Endothelial cell of umbilical vein (primary cell): ENCODE data around the gene APCDD1L. TPM values are rescaled to one million over a fixed set of nuclear protein-coding genes. Genes with fewer than 3 reads are reported as not detected.

Experiments used
- BruUV-seq: library from RNA; stranded (reverse); fragments of 400-500 nt; replicated peaks from 2 replicates; lab custom pipeline; 2021; lab: Mats Ljungman, UMichigan
- CTCF ChIA-PET: fragments of 300-600, 350-600 bp; sonication (Branson Sonifier 250); formaldehyde crosslinking; loops from one replicate; lab custom pipeline; 2021; ENCODE audit warnings: antibody characterized with exemption, inconsistent platforms; lab: Charles Lee
- POLR2A ChIA-PET: fragments of 300-600, 350-600 bp; sonication (Branson Sonifier 250); formaldehyde crosslinking; loops from one replicate; lab custom pipeline; 2021; ENCODE audit warnings: antibody characterized with exemption, inconsistent platforms; lab: Charles Lee
- DNase-seq: peaks from one replicate; pipeline ENCODE4 v3.0.0-alpha.2; 2011; ENCODE audit warnings: low read depth, low spot score
- FAIRE-seq: peaks from 2 replicates; lab custom pipeline; 2011; peaks lifted over from hg19 to GRCh38; lab: Jason Lieb, UNC
- H2AFZ ChIP-seq: 2 replicates; pipeline ENCODE4 v1.6.0; 2012; ENCODE audit warnings: low read depth, low read length, control low read depth, inconsistent platforms
- H3K27ac ChIP-seq: 2 replicates; pipeline ENCODE4 v1.5.1; 2011; ENCODE audit warnings: low read depth, mild to moderate bottlenecking, control low read depth, low read length, moderate library complexity; ENCODE audit not compliant: insufficient read depth
- H3K27me3 ChIP-seq, 2 experiments: 2 replicates each; pipeline versions ENCODE4 v1.6.0 to v1.6.1; 2011; ENCODE audit warnings: low read length in 2 of 2, mixed read lengths in 1 of 2; ENCODE audit not compliant: control insufficient read depth in 2 of 2, insufficient read depth in 2 of 2
- H3K36me3 ChIP-seq, 2 experiments: 2 replicates in 1 of 2; 3 replicates in 1 of 2; pipeline ENCODE4 v1.5.1; 2011; ENCODE audit warnings: low read length in 2 of 2, mild to moderate bottlenecking in 1 of 2, moderate library complexity in 1 of 2; ENCODE audit not compliant: control insufficient read depth in 2 of 2, insufficient read depth in 2 of 2; ENCODE audit errors: extremely low read depth in 1 of 2
- H3K4me1 ChIP-seq: 3 replicates; pipeline ENCODE4 v1.5.1; 2011; ENCODE audit warnings: mild to moderate bottlenecking, low read length; ENCODE audit not compliant: control insufficient read depth, insufficient read depth; ENCODE audit errors: extremely low read depth
- H3K4me2 ChIP-seq: 2 replicates; pipeline ENCODE4 v1.6.1; 2011; ENCODE audit warnings: low read length, control low read depth, mixed read lengths; ENCODE audit not compliant: insufficient read depth
- H3K4me3 ChIP-seq, 3 experiments: fragments of 200-600 bp in 1 of 3; sonication (generic), shearing (Covaris generic) in 1 of 3; replicated peaks in 1 of 3; 2 replicates each; pipeline ENCODE4 v1.5.1; 2011 to 2016; ENCODE audit warnings: control low read depth in 3 of 3, low read length in 3 of 3, mild to moderate bottlenecking in 2 of 3, inconsistent platforms in 1 of 3, low read depth in 1 of 3, moderate library complexity in 1 of 3; ENCODE audit not compliant: insufficient read depth in 1 of 3
- H3K79me2 ChIP-seq: 2 replicates; pipeline ENCODE4 v1.6.0; 2012; ENCODE audit warnings: low read length, inconsistent platforms; ENCODE audit not compliant: control insufficient read depth, insufficient read depth
- H3K9ac ChIP-seq: replicated peaks from 2 replicates; pipeline ENCODE3; 2011; ENCODE audit warnings: low read length, control low read depth; ENCODE audit not compliant: insufficient read depth; ENCODE audit errors: extremely low read depth
- H3K9me1 ChIP-seq: replicated peaks from 3 replicates; pipeline ENCODE4 v1.6.0; 2011; ENCODE audit warnings: mild to moderate bottlenecking, low read length; ENCODE audit not compliant: control insufficient read depth, insufficient read depth; ENCODE audit errors: extremely low read depth
- H3K9me3 ChIP-seq: replicated peaks from 2 replicates; pipeline ENCODE4 v1.5.1; 2012; ENCODE audit warnings: low read length, inconsistent platforms; ENCODE audit not compliant: control insufficient read depth, insufficient read depth
- H4K20me1 ChIP-seq: replicated peaks from 2 replicates; pipeline ENCODE3; 2011; ENCODE audit warnings: mild to moderate bottlenecking, low read length; ENCODE audit not compliant: control insufficient read depth, insufficient read depth; ENCODE audit errors: extremely low read depth
- EZH2 ChIP-seq: IDR thresholded peaks from 2 replicates; pipeline ENCODE4 v1.6.1; 2012; ENCODE audit warnings: borderline replicate concordance, low read depth, mild to moderate bottlenecking, moderate library complexity, low read length, inconsistent platforms; ENCODE audit not compliant: severe bottlenecking
- FOS ChIP-seq: IDR thresholded peaks from 2 replicates; pipeline ENCODE4 v1.6.1; 2011; ENCODE audit warnings: mild to moderate bottlenecking, low read length, moderate library complexity, borderline replicate concordance; ENCODE audit not compliant: insufficient read depth
- GATA2 ChIP-seq: IDR thresholded peaks from 2 replicates; pipeline ENCODE4 v1.7.0; 2011; ENCODE audit warnings: low read depth, mild to moderate bottlenecking, moderate library complexity, mixed read lengths, low read length; ENCODE audit not compliant: insufficient read length, insufficient read depth
- JUN ChIP-seq: IDR thresholded peaks from 2 replicates; pipeline ENCODE4 v1.6.1; 2011; ENCODE audit warnings: borderline replicate concordance, low read depth; ENCODE audit not compliant: insufficient read length, insufficient read depth
- MYC ChIP-seq: IDR thresholded peaks from one replicate; pipeline ENCODE4 v1.6.1; 2011; ENCODE audit warnings: mild to moderate bottlenecking, low read depth, low read length
- POLR2A ChIP-seq: IDR thresholded peaks from 2 replicates; pipeline ENCODE4 v1.6.1; 2012; ENCODE audit warnings: low read depth, mild to moderate bottlenecking, control low read depth, low read length
- POLR2AphosphoS5 ChIP-seq: IDR thresholded peaks from 2 replicates; pipeline ENCODE4 v1.6.1; 2012; ENCODE audit warnings: low read depth, mild to moderate bottlenecking, control low read depth, low read length, moderate library complexity; ENCODE audit not compliant: insufficient read depth
- dilution Hi-C: fragments of 300-500 bp; cut with MboI; formaldehyde crosslinking; loops from one replicate; pipeline ENCODE4 v1.15.0; 2019; ENCODE audit warnings: low sequenced_read_pairs; ENCODE audit not compliant: extremely low pct_ligation_motif_present
- intact Hi-C: fragments of 100-400 bp; cut with micrococcal nuclease; formaldehyde crosslinking; loops from one replicate; pipeline ENCODE4 v1.10.0; 2022
- polyA plus RNA-seq, 4 experiments: library from polyadenylated mRNA; depleted of rRNA in 3 of 4; stranded (reverse) in 3 of 4; unstranded in 1 of 4; fragments of >200 nt; gene quantifications; 2 replicates each; pipeline versions ENCODE4 v1.2.1 to v1.2.3, GENCODE V29; 2011 to 2012; ENCODE audit warnings: missing spikeins in 1 of 4
- total RNA-seq: library from RNA; stranded (reverse); gene quantifications from 2 replicates; pipeline ENCODE4 v1.2.3, GENCODE V29; 2021
- TF ChIP-seq, protein P1 (sequence below): IDR thresholded peaks from 2 replicates; pipeline ENCODE4 v1.6.1; 2011; ENCODE audit not compliant: insufficient read depth, insufficient read length
- TF ChIP-seq, protein P2 (sequence below), 2 donors: IDR thresholded peaks; 1 replicate in 1 of 2; 2 replicates in 1 of 2; pipeline ENCODE4 v1.5.1; 2011; ENCODE audit warnings: low read length in 2 of 2, mild to moderate bottlenecking in 2 of 2, moderate library complexity in 2 of 2, control low read depth in 1 of 2, inconsistent platforms in 1 of 2, low read depth in 1 of 2; ENCODE audit not compliant: insufficient read depth in 1 of 2; ENCODE audit errors: extremely low read depth in 1 of 2

Gene APCDD1L
- total and polyA plus RNA-seq, 2 donors (not counting 3 experiments of a cell fraction or from before 2014, with no cell fraction given), result 0.17 to 1.4 TPM

DNA sequence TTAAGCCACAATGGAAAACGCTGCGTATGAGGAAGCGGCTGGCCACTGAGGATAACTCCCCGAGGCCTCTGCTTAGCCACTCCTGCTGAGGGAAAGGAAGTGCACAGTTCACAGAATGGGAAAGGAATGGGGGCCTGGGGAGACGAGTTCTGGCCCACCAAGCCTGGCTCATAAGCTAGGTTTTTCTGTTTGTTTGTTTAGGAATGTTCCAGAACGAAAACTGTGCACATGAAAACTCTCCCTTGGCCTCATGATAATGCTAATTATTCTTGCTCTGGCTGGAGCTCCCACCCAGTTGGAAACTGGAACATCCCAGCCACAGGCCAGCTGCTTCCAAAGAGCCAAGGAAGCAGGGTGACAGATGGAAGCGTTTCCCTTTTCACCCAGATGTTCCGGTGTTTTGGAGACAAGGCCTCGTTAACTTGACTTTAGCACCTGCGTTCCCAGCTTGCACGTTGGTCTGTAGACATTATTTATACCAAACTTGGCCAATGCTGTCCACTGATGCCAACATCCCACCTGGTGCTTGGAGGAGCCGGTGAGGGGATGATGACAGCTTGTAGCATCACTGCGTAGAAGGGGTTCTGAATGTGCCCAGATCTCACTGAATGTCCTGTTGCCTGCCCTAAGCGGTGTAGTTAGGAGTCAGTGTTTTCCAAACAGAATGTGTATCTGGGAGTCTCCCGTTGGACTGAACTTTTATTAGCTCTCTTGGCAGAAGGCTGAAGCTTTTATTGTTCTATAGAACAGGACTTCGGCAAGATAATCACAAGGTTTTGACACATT lies 34.5 kb downstream of the APCDD1L start:
- Histone ChIP-seq H3K27me3 (no peaks in the 10 kb centered on the region), H3K9me3 (no peaks in the 10 kb centered on the region), H2AFZ (no peak overlapping the region), H3K4me2 (no peak overlapping the region), H3K4me3 (no peak overlapping the region), H3K79me2 (no peaks in the 10 kb centered on the region), H3K9ac (no peak overlapping the region), H4K20me1 (no peaks in the 10 kb centered on the region), H3K27ac (no peak overlapping the region), H3K36me3 (no peaks in the 10 kb centered on the region), H3K4me1 (peaks cover 4% of the 10 kb centered on the region), H3K9me1 (no peaks in the 10 kb centered on the region)
- intact Hi-C loops, result loop anchor here (1.0 to 10.0 kb wide), 6 partner anchors 170 to 742 kb away; partner anchors contain the start of genes GNAS and NPEPL1
- dilution Hi-C loops, result no loop called here
- POLR2A ChIA-PET, result no interaction called here
- BruUV-seq, result no TSS peak
- FAIRE-seq (no peak), DNase-seq (no peak)
- CTCF ChIA-PET, result interaction anchor here (0.6 to 4.2 kb wide), 57 partner anchors 9 to 1016 kb away, joined by 3 to 71 read pairs (median 5); partner anchors contain the start of genes GNAS, GNAS-AS1, NPEPL1 and STX16
- TF ChIP-seq JUN, result no peak
- TF ChIP-seq GATA2, result no peak
- TF ChIP-seq, protein P1, sequence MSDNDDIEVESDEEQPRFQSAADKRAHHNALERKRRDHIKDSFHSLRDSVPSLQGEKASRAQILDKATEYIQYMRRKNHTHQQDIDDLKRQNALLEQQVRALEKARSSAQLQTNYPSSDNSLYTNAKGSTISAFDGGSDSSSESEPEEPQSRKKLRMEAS, result no peak
- TF ChIP-seq EZH2, result no peak
- no peak for TF ChIP-seq FOS
- TF ChIP-seq POLR2AphosphoS5, result no peak
- TF ChIP-seq, protein P2, sequence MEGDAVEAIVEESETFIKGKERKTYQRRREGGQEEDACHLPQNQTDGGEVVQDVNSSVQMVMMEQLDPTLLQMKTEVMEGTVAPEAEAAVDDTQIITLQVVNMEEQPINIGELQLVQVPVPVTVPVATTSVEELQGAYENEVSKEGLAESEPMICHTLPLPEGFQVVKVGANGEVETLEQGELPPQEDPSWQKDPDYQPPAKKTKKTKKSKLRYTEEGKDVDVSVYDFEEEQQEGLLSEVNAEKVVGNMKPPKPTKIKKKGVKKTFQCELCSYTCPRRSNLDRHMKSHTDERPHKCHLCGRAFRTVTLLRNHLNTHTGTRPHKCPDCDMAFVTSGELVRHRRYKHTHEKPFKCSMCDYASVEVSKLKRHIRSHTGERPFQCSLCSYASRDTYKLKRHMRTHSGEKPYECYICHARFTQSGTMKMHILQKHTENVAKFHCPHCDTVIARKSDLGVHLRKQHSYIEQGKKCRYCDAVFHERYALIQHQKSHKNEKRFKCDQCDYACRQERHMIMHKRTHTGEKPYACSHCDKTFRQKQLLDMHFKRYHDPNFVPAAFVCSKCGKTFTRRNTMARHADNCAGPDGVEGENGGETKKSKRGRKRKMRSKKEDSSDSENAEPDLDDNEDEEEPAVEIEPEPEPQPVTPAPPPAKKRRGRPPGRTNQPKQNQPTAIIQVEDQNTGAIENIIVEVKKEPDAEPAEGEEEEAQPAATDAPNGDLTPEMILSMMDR (IDR thresholded peaks at IDR 0.05; ENCODE audit: extremely low read depth in 1 of 2, insufficient read depth in 1 of 2, low read depth in 1 of 2, low read length in 2 of 2), result no peak
- no peak for TF ChIP-seq POLR2A
- no peak for TF ChIP-seq MYC
